ENCODE results near the gene ZBTB47.

The ZBTB47 gene

DNA sequence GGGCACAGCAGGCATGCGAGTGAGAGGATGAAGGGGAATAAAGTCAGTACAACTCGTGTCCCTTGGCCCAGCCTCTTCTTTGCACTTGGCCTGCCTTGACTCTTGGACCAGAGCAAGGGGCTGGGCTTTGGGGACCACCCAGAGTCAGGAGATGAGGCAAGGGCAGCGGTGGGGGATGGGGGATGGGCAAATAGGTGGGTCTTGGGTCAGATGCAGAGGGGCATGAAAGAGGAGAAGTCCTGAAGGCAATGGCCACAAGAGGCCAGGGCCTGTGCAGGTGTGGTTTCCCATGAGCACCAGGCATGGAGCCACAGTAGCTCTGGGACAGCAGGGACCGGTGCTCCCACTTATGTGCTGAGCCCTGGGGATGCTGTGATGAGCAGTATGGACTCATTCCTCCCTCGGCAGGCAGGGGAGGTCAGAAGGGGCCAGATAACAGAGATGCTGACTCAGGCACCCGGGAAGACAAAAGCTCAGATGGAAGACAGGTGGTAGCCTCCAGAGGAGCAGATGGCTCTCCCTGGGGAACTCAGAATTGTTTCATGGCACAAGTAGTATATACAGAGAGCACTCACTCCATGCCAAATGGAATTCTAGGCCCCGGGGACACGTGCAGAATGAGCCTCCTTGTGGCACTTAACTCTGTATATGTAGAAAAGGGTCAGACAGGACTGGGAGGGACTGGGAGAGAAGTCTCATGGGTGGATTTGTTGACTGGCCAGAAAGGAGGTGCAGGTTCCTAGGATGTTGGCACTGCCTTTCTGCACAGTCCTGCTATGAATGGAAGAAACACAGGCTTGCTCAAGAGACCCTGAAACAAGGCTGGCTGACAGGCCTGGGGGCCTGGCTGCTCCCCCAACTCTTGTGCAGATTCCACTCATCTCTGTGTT lies 14.3 kb downstream of the ZBTB47 start:
- Mint-ChIP-seq H3K27me3 (no peaks in the 10 kb centered on the region), H3K4me3 (no peak overlapping the region), H3K4me1 (no peaks in the 10 kb centered on the region), H3K27ac (no peak overlapping the region), H3K9me3 (peaks cover 0 to 15% of the 10 kb centered on the region in 2 donors)
- no peak for ATAC-seq
- DNase-seq = peak in 1 of 2 donors; percentile 6

- H3K4me3 Mint-ChIP-seq = no peak overlapping the region
- H3K9me3 Mint-ChIP-seq = peaks cover 0 to 15% of the 10 kb centered on the region in 2 donors
- DNase-seq (no peak), ATAC-seq (no peak)
- no peaks in the 10 kb centered on the region for H3K4me1 Mint-ChIP-seq
- no peaks in the 10 kb centered on the region for H3K27me3 Mint-ChIP-seq
- H3K27ac Mint-ChIP-seq = no peak overlapping the region
Measured at GRCh38 chr3:42668413-42668760, 14.9 kb downstream of the ZBTB47 start.

- Mint-ChIP-seq H3K4me3 (no peak overlapping the region), H3K27me3 (no peaks in the 10 kb centered on the region), H3K27ac (no peak overlapping the region), H3K9me3 (peaks cover 0 to 15% of the 10 kb centered on the region in 2 donors), H3K4me1 (no peaks in the 10 kb centered on the region)
- DNase-seq (no peak), ATAC-seq (no peak)
Measured at GRCh38 chr3:42668793-42669217, 15.3 kb downstream of the ZBTB47 start.

GRCh38 chr3:42670051-42670576 lies 16.6 kb downstream of the ZBTB47 start:
- H3K4me1 Mint-ChIP-seq = no peaks in the 10 kb centered on the region
- no peak for ATAC-seq
- H3K9me3 Mint-ChIP-seq = peaks cover 0 to 15% of the 10 kb centered on the region in 2 donors
- no peak overlapping the region for H3K27ac Mint-ChIP-seq
- no peak for DNase-seq
- no peak overlapping the region for H3K4me3 Mint-ChIP-seq
- H3K27me3 Mint-ChIP-seq = no peaks in the 10 kb centered on the region

DNA sequence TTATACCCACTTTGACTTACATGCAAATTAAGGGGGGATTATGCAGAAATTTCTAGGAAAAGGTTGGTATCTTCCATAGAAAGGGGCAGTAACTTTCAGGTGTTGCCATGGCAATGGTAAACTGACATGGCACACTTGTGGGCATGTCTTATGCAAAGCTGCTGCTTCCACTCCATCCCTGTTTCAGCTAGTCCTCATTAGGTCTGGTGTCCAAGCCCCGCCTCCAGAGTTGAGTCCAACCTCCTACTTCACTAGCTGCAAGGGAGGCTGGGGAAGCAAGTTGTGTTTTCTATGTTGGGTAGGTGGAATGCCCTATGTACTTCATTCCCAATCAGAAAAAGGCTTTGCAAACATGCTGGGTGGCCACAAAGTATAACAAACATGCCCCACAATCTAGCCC lies 17.2 kb downstream of the ZBTB47 start:
- H3K27me3 Mint-ChIP-seq = no peaks in the 10 kb centered on the region
- H3K4me3 Mint-ChIP-seq = no peak overlapping the region
- DNase-seq (no peak), ATAC-seq (no peak)
- no peaks in the 10 kb centered on the region for H3K4me1 Mint-ChIP-seq
- peaks cover 0 to 15% of the 10 kb centered on the region in 2 donors for H3K9me3 Mint-ChIP-seq
- H3K27ac Mint-ChIP-seq = no peak overlapping the region

DNA sequence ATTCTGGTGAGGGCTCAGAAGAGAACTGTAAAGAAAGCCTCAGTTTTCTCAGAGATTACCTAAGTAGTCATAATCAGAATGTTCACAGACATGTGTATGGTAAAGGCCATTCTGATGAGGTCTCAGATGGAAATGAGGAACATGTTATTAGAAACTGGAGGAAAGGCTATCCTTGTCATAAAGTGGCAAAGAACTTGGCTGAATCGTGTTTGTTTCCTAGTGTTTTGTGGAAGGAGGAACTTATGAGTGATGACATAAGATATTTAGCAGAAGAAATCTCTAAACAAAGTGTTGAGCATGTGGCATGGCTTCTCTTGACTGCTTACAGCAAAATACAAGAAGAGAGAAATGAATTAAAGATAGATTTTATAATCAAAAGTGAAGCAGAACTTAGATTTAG lies 19.0 kb downstream of the ZBTB47 start:
- no peaks in the 10 kb centered on the region for H3K4me1 Mint-ChIP-seq
- H3K9me3 Mint-ChIP-seq = peaks cover 17 to 31% of the 10 kb centered on the region in 2 donors
- DNase-seq (no peak), ATAC-seq (no peak)
- H3K4me3 Mint-ChIP-seq = no peak overlapping the region
- no peaks in the 10 kb centered on the region for H3K27me3 Mint-ChIP-seq
- H3K27ac Mint-ChIP-seq = no peak overlapping the region

GRCh38 chr3:42673082-42673481 lies 19.6 kb downstream of the ZBTB47 start:
- H3K27ac Mint-ChIP-seq = no peak overlapping the region
- no peak for ATAC-seq
- no peak overlapping the region for H3K4me3 Mint-ChIP-seq

GRCh38 chr3:42674146-42674545 lies 20.6 kb downstream of the ZBTB47 start:
- Mint-ChIP-seq H3K4me1 (no peaks in the 10 kb centered on the region), H3K9me3 (peaks cover 33 to 34% of the 10 kb centered on the region in 2 donors), H3K27me3 (no peaks in the 10 kb centered on the region), H3K4me3 (no peak overlapping the region), H3K27ac (no peak overlapping the region)
- no peak for ATAC-seq
- DNase-seq = no peak

More at GRCh38 chr3:42673082-42673481, 19.6 kb downstream of the ZBTB47 start:
- Mint-ChIP-seq H3K4me1 (no peaks in the 10 kb centered on the region), H3K27me3 (no peaks in the 10 kb centered on the region), H3K9me3 (peaks cover 23 to 31% of the 10 kb centered on the region in 2 donors)
- no peak for DNase-seq

DNA sequence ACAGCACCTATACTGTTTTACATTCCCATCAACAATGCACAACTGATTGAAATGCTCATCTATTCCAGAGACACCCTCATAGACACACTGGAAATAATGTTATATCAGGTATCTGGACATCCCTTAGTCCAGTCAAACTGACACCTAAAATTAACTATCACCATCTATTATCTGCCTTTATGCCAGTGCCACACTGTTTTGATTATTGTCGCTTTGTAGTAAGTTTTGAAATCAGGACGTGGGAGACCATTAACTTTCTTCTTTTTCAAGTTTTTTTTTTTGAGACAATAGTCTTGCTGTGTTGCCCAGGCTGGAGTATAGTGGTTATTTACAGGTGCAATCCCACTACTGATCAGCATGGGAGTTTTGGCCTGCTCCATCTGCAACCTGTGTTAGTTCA lies 22.4 kb downstream of the ZBTB47 start:
- H3K4me3 Mint-ChIP-seq = no peak overlapping the region
- no peak for DNase-seq
- H3K4me1 Mint-ChIP-seq = no peaks in the 10 kb centered on the region
- ATAC-seq = no peak
- no peak overlapping the region for H3K27ac Mint-ChIP-seq
- H3K9me3 Mint-ChIP-seq = peaks cover 35% of the 10 kb centered on the region in 2 donors
- no peaks in the 10 kb centered on the region for H3K27me3 Mint-ChIP-seq

DNA sequence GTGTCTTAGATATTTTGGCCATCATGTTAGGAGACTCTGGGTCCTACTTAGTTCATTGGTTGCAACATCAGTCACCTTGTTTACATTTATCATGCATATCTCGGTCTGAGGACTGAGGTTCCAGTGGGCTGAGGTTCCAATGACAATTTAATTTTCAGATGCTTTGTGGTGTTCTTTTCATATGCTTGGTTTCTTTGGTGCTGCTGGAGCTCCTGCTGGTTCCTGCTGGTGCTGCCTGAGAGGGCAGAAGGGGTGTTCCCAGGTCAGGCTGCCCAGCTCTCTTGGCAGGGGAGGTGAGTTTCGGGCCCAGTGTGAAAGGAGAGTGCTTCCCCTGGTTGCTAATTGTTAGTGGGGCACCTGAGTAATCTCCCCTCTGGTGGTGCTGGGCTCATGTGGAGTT lies 24.9 kb downstream of the ZBTB47 start:
- H3K27ac Mint-ChIP-seq = no peak overlapping the region
- peaks cover 35% of the 10 kb centered on the region in 2 donors for H3K9me3 Mint-ChIP-seq
- no peak overlapping the region for H3K4me3 Mint-ChIP-seq
- DNase-seq (no peak), ATAC-seq (no peak)
- H3K27me3 Mint-ChIP-seq = peaks cover 11% of the 10 kb centered on the region
- H3K4me1 Mint-ChIP-seq = no peaks in the 10 kb centered on the region

- Mint-ChIP-seq H3K27ac (no peak overlapping the region), H3K4me1 (no peaks in the 10 kb centered on the region), H3K9me3 (peaks cover 35% of the 10 kb centered on the region in 2 donors), H3K4me3 (no peak overlapping the region), H3K27me3 (peaks cover 22% of the 10 kb centered on the region)
- no peak for ATAC-seq
- DNase-seq = no peak
Measured at GRCh38 chr3:42680271-42680670, 26.8 kb downstream of the ZBTB47 start.

GRCh38 chr3:42680806-42681205 lies 27.3 kb downstream of the ZBTB47 start:
- H3K4me3 Mint-ChIP-seq = no peak overlapping the region
- peaks cover 34 to 35% of the 10 kb centered on the region in 2 donors for H3K9me3 Mint-ChIP-seq
- H3K27me3 Mint-ChIP-seq = peaks cover 27% of the 10 kb centered on the region
- peaks cover 3% of the 10 kb centered on the region for H3K4me1 Mint-ChIP-seq
- H3K27ac Mint-ChIP-seq = no peak overlapping the region
- ATAC-seq (no peak), DNase-seq (no peak)

- Mint-ChIP-seq H3K4me1 (peaks cover 6% of the 10 kb centered on the region), H3K27me3 (peaks cover 34% of the 10 kb centered on the region), H3K4me3 (no peak overlapping the region), H3K9me3 (peaks cover 28% of the 10 kb centered on the region in 2 donors), H3K27ac (no peak overlapping the region)
- DNase-seq = no peak
- no peak for ATAC-seq
Measured at GRCh38 chr3:42681361-42682038, 28.0 kb downstream of the ZBTB47 start.

DNA sequence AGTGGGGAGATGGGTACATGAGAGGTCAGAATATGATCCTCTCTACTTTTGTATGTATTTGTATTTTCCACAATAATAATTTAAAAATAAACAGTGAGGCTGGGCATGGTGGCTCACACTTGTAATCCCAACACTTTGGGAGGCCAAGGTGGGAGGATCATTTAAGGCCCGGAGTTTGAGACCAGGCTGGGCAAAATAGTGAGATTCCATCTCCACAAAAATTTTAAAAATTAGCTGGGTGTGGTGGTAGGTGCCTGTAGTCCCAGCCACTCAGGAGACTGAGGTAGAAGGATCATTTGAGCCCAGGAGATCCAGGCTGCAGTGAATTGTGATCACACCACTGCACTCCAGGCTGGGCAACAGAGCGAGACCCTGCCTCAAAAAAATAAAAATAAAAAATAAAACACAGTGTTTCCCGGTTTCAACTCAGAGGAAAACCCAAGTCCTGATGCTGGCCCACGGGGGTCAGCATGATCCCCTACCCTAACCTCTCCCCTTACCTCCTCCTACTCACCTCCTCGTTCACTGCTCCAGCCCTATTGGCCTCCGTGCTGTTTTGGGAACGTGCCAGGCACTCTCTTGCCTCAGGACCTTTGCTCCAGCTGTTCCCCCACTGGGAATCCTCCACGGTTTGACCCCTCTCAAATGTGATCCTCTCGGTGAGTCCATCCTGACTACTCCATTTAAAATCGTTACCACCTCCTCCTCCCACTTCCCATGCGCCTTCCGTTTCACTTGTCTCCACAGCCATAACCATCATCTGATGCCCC lies 29.0 kb downstream of the ZBTB47 start:
- Mint-ChIP-seq H3K4me3 (no peak overlapping the region), H3K27ac (no peak overlapping the region), H3K27me3 (peaks cover 43% of the 10 kb centered on the region), H3K4me1 (peaks cover 6% of the 10 kb centered on the region), H3K9me3 (peaks cover 18 to 19% of the 10 kb centered on the region in 2 donors)
- DNase-seq (no peak), ATAC-seq (no peak)

DNA sequence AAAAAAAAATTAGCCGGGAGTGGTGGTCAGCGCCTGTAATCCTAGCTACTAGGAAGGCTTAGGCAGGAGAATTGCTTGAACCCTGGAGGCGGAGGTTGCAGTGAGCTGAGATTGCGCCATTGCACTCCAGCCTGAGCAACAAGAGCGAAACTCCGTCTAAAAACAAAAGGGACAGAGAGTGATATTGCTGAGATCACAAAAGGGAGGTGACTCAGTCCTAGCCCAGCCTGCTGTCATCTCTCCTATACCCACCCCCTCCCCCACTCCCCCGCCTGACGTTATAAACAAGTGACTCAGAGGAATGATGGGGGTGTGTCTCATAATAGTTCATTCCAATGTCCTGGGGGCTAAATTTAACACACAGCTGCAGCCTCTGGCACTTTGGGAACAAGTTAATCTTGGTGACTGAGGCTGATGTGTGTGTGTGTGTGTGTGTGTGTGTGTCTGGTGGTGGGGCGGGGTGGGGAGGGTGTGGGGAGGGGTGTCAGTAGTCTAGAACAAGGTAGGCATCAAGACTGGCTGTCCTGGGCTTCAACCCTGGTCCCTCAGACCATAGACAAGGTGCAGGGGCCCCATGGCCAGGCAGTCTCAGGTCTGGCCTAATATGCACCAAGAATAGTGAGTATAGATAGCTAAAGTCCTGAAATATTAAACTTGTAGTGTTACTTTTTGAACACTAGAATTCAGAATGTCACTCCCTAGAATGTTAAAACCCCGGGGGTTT lies 30.5 kb downstream of the ZBTB47 start:
- Mint-ChIP-seq H3K27ac (no peak overlapping the region), H3K4me1 (peaks cover 6% of the 10 kb centered on the region), H3K4me3 (no peak overlapping the region), H3K9me3 (peaks cover 2 to 4% of the 10 kb centered on the region in 2 donors), H3K27me3 (peaks cover 43% of the 10 kb centered on the region)
- ATAC-seq (peak; percentile 68), DNase-seq (no peak)
